ENCODE measurements around the gene ZNF407. TPM values are rescaled to one million over a fixed set of nuclear protein-coding genes. Genes with fewer than 3 reads are reported as not detected.
"Not testable (repeated sequence)": the region's sequence is repeated elsewhere in the genome, so short reads cannot be mapped to it uniquely, and the experiment has no call there.

Gene ZNF407
- total RNA-seq, 2 experiments from 2014 or later: 11.7 to 13.4 TPM

GRCh38 chr18:74947875-74948274, 350.2 kb downstream of the ZNF407 start:
- POLR2A ChIA-PET: no interaction called here
- H3K27ac Mint-ChIP-seq: no peak overlapping the region
- CTCF ChIA-PET: interaction anchor here (1.6 kb wide), 1 partner anchor 33 kb away, joined by 3 read pairs; no protein-coding TSS in a partner anchor

DNA sequence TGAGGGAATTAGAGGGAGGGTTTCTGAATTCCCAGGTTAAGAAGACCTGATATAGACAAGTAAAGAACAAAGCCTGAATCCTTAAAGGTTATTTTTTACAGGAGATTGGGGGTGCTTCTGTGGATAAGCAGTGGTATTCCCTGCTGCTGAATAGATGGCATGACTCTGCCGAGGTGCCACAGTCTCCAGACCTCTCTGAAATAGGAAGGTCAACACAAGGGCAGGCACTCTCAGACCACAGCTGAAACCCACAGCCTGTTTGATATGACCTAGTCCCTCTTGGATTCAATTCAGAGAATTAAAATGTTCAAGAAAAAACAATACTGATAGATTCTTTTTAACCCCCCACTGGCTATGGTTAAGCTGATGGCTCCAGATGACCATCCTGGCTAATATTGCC, 351.9 kb downstream of the ZNF407 start:
- no peaks in the 10 kb centered on the region for H3K9me3 Mint-ChIP-seq
- no peaks in the 10 kb centered on the region for H3K36me3 Mint-ChIP-seq (ENCODE audit: low read depth)
- H3K27ac Mint-ChIP-seq: no peak overlapping the region
- H3K4me1 Mint-ChIP-seq: peaks cover 20% of the 10 kb centered on the region
- no peak overlapping the region for H3K4me3 Mint-ChIP-seq
- DNase-seq: no peak
- no peaks in the 10 kb centered on the region for H3K27me3 Mint-ChIP-seq
- ChIA-PET POLR2A (no interaction called here), CTCF (no interaction called here)

More at GRCh38 chr18:74947875-74948274, 350.2 kb downstream of the ZNF407 start:
- no peak overlapping the region for H3K4me3 Mint-ChIP-seq
- peaks cover 28% of the 10 kb centered on the region for H3K4me1 Mint-ChIP-seq
- no peak for DNase-seq
- no peaks in the 10 kb centered on the region for H3K27me3 Mint-ChIP-seq
- no peaks in the 10 kb centered on the region for H3K36me3 Mint-ChIP-seq (ENCODE audit: low read depth)
- H3K9me3 Mint-ChIP-seq: no peaks in the 10 kb centered on the region

GRCh38 chr18:74950479-74950878, 352.8 kb downstream of the ZNF407 start:
- Mint-ChIP-seq H3K9me3 (no peaks in the 10 kb centered on the region), H3K4me1 (peaks cover 20% of the 10 kb centered on the region), H3K27ac (no peak overlapping the region), H3K36me3 (ENCODE audit: low read depth) (no peaks in the 10 kb centered on the region), H3K4me3 (no peak overlapping the region), H3K27me3 (no peaks in the 10 kb centered on the region)
- ChIA-PET POLR2A (no interaction called here), CTCF (no interaction called here)
- no peak for DNase-seq

DNA sequence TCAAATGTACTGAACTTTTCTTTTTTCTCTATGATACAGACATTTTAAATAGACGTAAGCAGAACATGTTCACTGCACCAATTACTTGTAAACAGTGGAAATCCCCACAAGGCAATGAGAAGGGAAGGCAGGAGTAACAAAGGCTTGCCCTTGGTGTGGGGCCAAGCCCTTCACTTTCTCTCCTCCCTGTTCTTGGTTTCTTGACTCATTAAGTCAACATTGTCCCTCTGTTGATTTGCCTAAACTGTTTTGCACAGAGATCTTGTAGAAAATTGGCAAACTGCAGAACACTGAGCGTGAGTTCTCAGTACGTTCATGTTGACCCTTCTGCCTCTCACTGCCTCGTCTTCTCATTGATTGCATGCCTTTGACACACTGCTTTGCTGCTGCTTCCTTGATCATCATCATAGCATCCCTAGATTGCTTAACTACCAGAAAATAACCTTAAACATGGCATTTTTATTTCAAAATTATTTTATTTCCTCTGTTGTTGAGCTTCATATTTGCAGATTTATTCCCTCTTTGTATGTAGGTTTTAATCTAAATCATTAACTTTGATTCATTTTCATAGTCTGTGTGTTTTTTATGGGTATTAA, 353.6 kb downstream of the ZNF407 start:
- no peaks in the 10 kb centered on the region for H3K9me3 Mint-ChIP-seq
- H3K27me3 Mint-ChIP-seq: no peaks in the 10 kb centered on the region
- H3K27ac Mint-ChIP-seq: no peak overlapping the region
- POLR2A ChIA-PET: no interaction called here
- CTCF ChIA-PET: interaction anchor here (0.9 kb wide), 1 partner anchor 527 kb away, joined by 3 read pairs; no protein-coding TSS in a partner anchor
- H3K4me3 Mint-ChIP-seq: no peak overlapping the region
- H3K4me1 Mint-ChIP-seq: peaks cover 20% of the 10 kb centered on the region
- H3K36me3 Mint-ChIP-seq (ENCODE audit: low read depth): no peaks in the 10 kb centered on the region
- no peak for DNase-seq

DNA sequence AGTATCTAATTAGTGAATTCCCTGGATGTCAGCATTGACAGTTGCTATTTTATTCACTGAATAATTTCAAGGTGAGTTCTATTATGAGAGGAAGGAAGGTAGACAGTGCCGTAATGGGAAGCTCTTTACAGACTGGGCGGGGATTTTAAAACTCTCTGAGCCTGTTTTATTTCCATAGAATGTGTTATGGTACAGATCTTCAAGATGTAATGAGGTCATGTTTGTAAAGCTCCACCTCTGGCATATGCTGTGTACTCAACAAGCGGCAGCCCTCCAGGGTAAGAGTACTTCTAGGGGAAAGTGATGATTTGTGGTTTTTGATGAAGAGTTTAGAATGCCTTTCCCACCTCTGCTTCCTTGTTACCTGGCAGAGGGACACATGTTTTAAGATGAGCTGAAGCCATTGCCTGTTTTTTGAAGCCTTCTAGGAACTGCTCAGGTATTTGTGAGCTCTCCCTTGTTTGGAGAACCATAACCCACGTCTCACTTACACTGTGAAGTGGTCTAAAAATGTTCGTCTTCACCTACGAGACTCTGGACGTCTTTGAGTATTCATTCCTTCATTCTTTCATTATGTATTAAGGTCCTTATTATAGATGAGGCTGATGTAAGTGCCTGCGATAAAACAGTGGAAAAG, 360.0 kb downstream of the ZNF407 start:
- Mint-ChIP-seq H3K27me3 (no peaks in the 10 kb centered on the region), H3K36me3 (ENCODE audit: low read depth) (no peaks in the 10 kb centered on the region), H3K9me3 (no peaks in the 10 kb centered on the region), H3K27ac (no peak overlapping the region), H3K4me3 (no peak overlapping the region), H3K4me1 (no peaks in the 10 kb centered on the region)
- DNase-seq: no peak
- CTCF ChIA-PET: no interaction called here
- POLR2A ChIA-PET: no interaction called here

DNA sequence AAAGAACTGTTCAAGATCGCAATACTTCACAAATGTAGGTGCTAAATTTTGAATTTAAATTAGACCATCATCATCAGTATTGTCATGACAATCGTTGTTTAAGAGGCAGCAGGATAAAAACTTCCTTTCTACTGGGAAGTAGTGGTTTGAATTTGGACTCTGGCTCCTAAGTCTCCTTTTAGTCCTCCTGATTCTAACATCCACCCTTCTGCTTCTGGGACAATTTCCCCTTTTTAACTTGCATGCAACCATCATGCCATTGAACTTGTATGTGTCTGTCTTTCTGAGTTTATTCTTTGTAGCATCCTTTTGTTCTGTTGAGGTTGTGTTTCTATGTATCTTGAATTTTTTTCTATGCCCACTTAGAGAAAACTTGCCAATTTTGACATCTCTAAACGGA, 361.5 kb downstream of the ZNF407 start:
- no peak overlapping the region for H3K27ac Mint-ChIP-seq
- H3K36me3 Mint-ChIP-seq (ENCODE audit: low read depth): no peaks in the 10 kb centered on the region
- H3K4me1 Mint-ChIP-seq: no peaks in the 10 kb centered on the region
- CTCF ChIA-PET: no interaction called here
- H3K27me3 Mint-ChIP-seq: no peaks in the 10 kb centered on the region
- H3K4me3 Mint-ChIP-seq: no peak overlapping the region
- H3K9me3 Mint-ChIP-seq: no peaks in the 10 kb centered on the region
- POLR2A ChIA-PET: no interaction called here
- no peak for DNase-seq

DNA sequence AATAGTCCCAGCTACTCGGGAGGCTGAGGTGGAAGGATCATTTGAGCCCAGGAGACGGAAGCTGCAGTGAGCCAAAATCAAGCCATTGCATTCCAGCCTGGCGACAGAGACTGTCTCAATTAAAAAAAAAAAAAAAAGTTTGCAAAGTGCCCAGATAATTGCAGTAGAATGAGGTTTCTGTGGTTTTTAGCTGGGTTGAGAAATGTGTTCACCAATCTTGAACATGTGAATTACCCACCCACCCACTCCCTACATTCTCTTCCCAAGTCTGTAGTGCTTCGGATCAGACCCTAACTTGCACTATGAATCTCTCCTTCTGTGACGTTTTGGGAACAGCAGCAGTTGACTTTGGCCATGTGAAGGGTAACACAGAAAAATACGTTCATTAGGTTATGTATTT, 363.9 kb downstream of the ZNF407 start:
- Mint-ChIP-seq H3K4me3 (no peak overlapping the region), H3K27me3 (no peaks in the 10 kb centered on the region), H3K36me3 (ENCODE audit: low read depth) (no peaks in the 10 kb centered on the region), H3K4me1 (no peaks in the 10 kb centered on the region), H3K27ac (no peak overlapping the region), H3K9me3 (no peaks in the 10 kb centered on the region)
- DNase-seq: no peak
- ChIA-PET POLR2A (no interaction called here), CTCF (no interaction called here)

DNA sequence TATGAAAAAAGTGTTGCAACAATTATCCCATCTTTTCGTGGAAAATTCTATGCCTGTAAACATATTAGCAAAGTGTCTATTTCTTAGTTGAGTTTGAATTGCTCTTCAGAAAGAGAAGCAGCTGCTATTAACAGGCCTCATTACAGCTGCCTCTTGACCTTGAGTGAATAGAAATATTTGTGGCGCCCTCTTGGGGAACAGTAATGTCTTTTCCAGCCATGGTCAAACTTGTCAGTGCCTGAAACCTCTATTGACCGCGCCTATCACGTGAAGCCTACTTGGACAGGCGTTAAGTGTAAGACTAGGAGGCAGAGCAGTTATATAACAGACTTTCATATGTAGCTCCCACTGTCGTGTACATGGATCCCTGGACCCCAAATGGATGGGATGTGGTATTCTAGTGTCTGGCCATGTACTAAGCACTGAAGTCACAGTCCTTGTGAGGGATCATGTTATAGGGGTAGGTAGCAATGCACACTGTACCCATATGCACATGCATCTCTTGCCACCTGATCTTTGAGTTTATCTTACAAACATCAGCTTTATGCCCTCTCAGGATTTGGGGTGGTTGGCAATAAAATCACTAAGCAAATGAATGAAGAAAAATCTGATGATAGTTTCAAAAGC, 366.3 kb downstream of the ZNF407 start:
- no peaks in the 10 kb centered on the region for H3K27me3 Mint-ChIP-seq

GRCh38 chr18:74965682-74966081, 368.0 kb downstream of the ZNF407 start:
- DNase-seq: no peak
- no peak overlapping the region for H3K27ac Mint-ChIP-seq
- ChIA-PET CTCF (no interaction called here), POLR2A (no interaction called here)
- H3K4me3 Mint-ChIP-seq: no peak overlapping the region
- no peaks in the 10 kb centered on the region for H3K4me1 Mint-ChIP-seq
- no peaks in the 10 kb centered on the region for H3K27me3 Mint-ChIP-seq
- H3K9me3 Mint-ChIP-seq: no peaks in the 10 kb centered on the region
- peaks cover 2% of the 10 kb centered on the region for H3K36me3 Mint-ChIP-seq (ENCODE audit: low read depth)

More for the DNA sequence above, 366.3 kb downstream of the ZNF407 start:
- H3K4me1 Mint-ChIP-seq: no peaks in the 10 kb centered on the region
- no peaks in the 10 kb centered on the region for H3K9me3 Mint-ChIP-seq
- no peak overlapping the region for H3K4me3 Mint-ChIP-seq
- CTCF ChIA-PET: interaction anchor here (1.0 to 1.4 kb wide), 6 partner anchors 11 to 314 kb away, joined by 3 to 5 read pairs (median 3); no protein-coding TSS in a partner anchor
- POLR2A ChIA-PET: no interaction called here
- peaks cover 2% of the 10 kb centered on the region for H3K36me3 Mint-ChIP-seq (ENCODE audit: low read depth)
- H3K27ac Mint-ChIP-seq: no peak overlapping the region
- no peak for DNase-seq

GRCh38 chr18:74967438-74967837, 369.8 kb downstream of the ZNF407 start:
- Mint-ChIP-seq H3K4me1 (no peaks in the 10 kb centered on the region), H3K36me3 (ENCODE audit: low read depth) (peaks cover 2% of the 10 kb centered on the region), H3K9me3 (no peaks in the 10 kb centered on the region), H3K27me3 (no peaks in the 10 kb centered on the region), H3K27ac (no peak overlapping the region), H3K4me3 (no peak overlapping the region)
- POLR2A ChIA-PET: no interaction called here
- CTCF ChIA-PET: no interaction called here
- no peak for DNase-seq

DNA sequence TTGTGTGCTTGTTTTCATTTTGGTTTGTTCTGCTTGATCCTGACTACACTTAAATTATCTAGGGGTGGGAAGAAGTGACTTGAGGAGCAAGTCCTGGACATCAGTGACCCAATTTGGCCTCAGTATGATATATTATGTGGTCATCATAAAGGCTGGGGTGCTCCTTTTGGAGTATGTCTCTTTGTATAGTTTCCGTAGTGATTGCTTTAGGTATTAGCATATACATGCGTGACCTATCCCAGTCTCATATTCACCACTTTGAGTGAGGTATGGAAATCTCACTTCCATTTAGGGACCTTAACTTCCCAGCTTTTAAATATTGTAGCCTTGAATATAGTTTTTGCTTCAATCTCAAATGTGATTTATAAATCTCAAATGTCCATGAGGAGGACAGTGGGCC, 370.3 kb downstream of the ZNF407 start:
- Mint-ChIP-seq H3K4me3 (no peak overlapping the region), H3K36me3 (ENCODE audit: low read depth) (peaks cover 2% of the 10 kb centered on the region), H3K4me1 (no peaks in the 10 kb centered on the region), H3K27ac (no peak overlapping the region), H3K9me3 (no peaks in the 10 kb centered on the region), H3K27me3 (no peaks in the 10 kb centered on the region)
- DNase-seq: no peak
- ChIA-PET CTCF (no interaction called here), POLR2A (no interaction called here)

DNA sequence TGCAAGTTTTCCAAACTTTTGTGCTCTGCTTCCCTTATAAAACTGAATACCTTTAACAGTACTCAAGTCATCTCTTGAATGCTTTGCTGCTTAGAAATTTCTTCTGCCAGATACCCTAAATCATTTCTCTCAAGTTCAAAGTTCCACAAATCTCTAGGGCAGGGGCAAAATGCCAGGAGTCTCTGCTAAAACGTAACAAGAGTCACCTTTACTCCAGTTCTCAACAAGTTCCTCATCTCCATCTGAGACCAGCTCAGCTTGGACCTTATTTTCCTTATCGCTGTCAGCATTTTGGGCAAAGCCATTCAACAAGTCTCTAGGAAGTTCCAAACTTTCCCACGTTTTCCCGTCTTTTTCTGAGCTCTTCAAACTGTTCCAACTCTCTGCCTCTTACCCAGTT, 373.7 kb downstream of the ZNF407 start:
- DNase-seq; H3K9me3 Mint-ChIP-seq; H3K27ac Mint-ChIP-seq; POLR2A ChIA-PET; H3K36me3 Mint-ChIP-seq (ENCODE audit: low read depth); H3K4me3 Mint-ChIP-seq; H3K4me1 Mint-ChIP-seq; CTCF ChIA-PET; H3K27me3 Mint-ChIP-seq: not testable (repeated sequence)

DNA sequence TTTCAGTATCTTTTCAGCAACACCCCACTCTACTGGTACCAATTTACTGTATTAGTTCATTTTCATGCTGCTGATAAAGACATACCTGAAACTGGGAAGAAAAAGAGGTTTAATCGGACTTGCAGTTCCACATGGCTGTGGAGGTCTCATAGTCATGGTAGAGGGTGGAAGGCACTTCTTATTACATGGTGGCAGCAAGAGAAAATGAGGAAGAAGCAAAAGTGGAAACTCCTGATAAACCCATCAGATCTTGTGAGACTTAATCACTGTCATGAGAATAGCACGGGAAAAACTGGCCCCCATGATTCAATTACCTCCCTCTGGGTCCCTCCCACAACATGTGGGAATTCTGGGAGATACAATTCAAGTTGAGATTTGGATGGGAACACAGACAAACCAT, 374.1 kb downstream of the ZNF407 start:
- H3K4me1 Mint-ChIP-seq; DNase-seq; H3K27me3 Mint-ChIP-seq; H3K27ac Mint-ChIP-seq; CTCF ChIA-PET; H3K9me3 Mint-ChIP-seq; H3K4me3 Mint-ChIP-seq; H3K36me3 Mint-ChIP-seq (ENCODE audit: low read depth); POLR2A ChIA-PET: not testable (repeated sequence)

DNA sequence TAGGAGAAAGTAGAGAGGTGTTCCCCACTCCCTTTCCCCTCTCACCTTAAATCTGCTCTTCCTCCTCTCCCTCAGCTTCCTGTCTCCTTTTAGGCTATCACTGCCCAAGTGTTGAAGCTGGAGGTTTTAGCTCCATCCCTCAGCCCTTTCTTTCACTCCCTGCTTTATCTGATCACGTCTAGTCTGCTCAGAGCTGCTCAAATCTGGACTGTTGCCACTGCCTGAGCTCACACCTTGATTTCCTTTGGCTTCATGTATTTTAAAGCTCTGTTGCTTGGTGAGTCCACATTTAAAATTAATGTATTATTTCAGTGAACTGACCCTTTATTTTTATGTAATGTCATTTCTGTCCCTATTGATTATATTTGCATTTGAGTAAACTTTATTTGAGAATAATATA, 374.7 kb downstream of the ZNF407 start:
- H3K9me3 Mint-ChIP-seq: no peaks in the 10 kb centered on the region
- ChIA-PET CTCF (no interaction called here), POLR2A (no interaction called here)

More for the DNA sequence above, 374.7 kb downstream of the ZNF407 start:
- no peak overlapping the region for H3K27ac Mint-ChIP-seq
- H3K4me1 Mint-ChIP-seq: no peaks in the 10 kb centered on the region
- no peak overlapping the region for H3K4me3 Mint-ChIP-seq
- peaks cover 2% of the 10 kb centered on the region for H3K36me3 Mint-ChIP-seq (ENCODE audit: low read depth)
- DNase-seq: no peak
- H3K27me3 Mint-ChIP-seq: no peaks in the 10 kb centered on the region
